Bronchial epithelial cell (primary cell): Measurements from ENCODE around the gene ETV5. TPM values are rescaled to one million over a fixed set of nuclear protein-coding genes. Genes with fewer than 3 reads are reported as not detected.

Experiments
- DNase-seq: peaks from one replicate; pipeline ENCODE4 v3.0.0-alpha.2; 2010; ENCODE audit warnings: low read depth
- FAIRE-seq: peaks from 2 replicates; lab custom pipeline; 2011; peaks lifted over from hg19 to GRCh38; lab: Jason Lieb, UNC
- H3K27me3 ChIP-seq: 2 replicates; pipeline ENCODE4 v1.5.1; 2011; ENCODE audit warnings: low read length; ENCODE audit not compliant: control insufficient read depth, insufficient read depth
- H3K36me3 ChIP-seq: 2 replicates; pipeline ENCODE4 v1.5.1; 2011; ENCODE audit warnings: low read length; ENCODE audit not compliant: control insufficient read depth, insufficient read depth
- H3K4me3 ChIP-seq: 2 replicates; pipeline ENCODE4 v1.5.1; 2011; ENCODE audit warnings: mild to moderate bottlenecking, low read depth, low read length, control low read depth
- CTCF ChIP-seq: IDR thresholded peaks from 2 replicates; pipeline ENCODE4 v1.5.1; 2011; ENCODE audit warnings: mild to moderate bottlenecking, moderate library complexity, low read length, control low read depth, inconsistent platforms; ENCODE audit not compliant: insufficient read depth, severe bottlenecking
- total RNA-seq: library from RNA; depleted of rRNA; stranded (reverse); fragments of >200 nt; gene quantifications from 2 replicates; pipeline ENCODE4 v1.2.1, GENCODE V29; 2014

Gene ETV5
- total RNA-seq, 1 donor from 2014 or later = 12.9 TPM

- FAIRE-seq = no peak
Measured at GRCh38 chr3:186001842-186002241, 107.0 kb downstream of the ETV5 start.

GRCh38 chr3:185999221-185999620 is 109.7 kb downstream of the ETV5 start:
- H3K36me3 ChIP-seq = no peaks in the 10 kb centered on the region
- peaks cover 2% of the 10 kb centered on the region for H3K27me3 ChIP-seq
- TF ChIP-seq CTCF = no peak
- FAIRE-seq (no peak), DNase-seq (no peak)
- no peak overlapping the region for H3K4me3 ChIP-seq

More at GRCh38 chr3:186001842-186002241, 107.0 kb downstream of the ETV5 start:
- Histone ChIP-seq H3K36me3 (no peaks in the 10 kb centered on the region), H3K27me3 (no peaks in the 10 kb centered on the region), H3K4me3 (no peak overlapping the region)
- DNase-seq = no peak
- no peak for TF ChIP-seq CTCF

GRCh38 chr3:185998136-185998535 is 110.8 kb downstream of the ETV5 start:
- H3K27me3 ChIP-seq = peaks cover 2% of the 10 kb centered on the region
- no peak overlapping the region for H3K4me3 ChIP-seq
- no peak for FAIRE-seq
- no peaks in the 10 kb centered on the region for H3K36me3 ChIP-seq
- no peak for DNase-seq
- no peak for TF ChIP-seq CTCF

- H3K4me3 ChIP-seq = no peak overlapping the region
- no peak for FAIRE-seq
- no peak for TF ChIP-seq CTCF
- peaks cover 2% of the 10 kb centered on the region for H3K27me3 ChIP-seq
- H3K36me3 ChIP-seq = no peaks in the 10 kb centered on the region
- DNase-seq = no peak
Measured at GRCh38 chr3:185997130-185997529, 111.8 kb downstream of the ETV5 start.

Other genes with a start within 250 kb of the ETV5 start
- 192 and 202 TPM in 2 replicates for gene TRA2B, start 171.1 kb downstream of the ETV5 start, total RNA-seq